OCI-LY3 (cell line): ENCODE results near the gene ACTL9.

Experiments used
- CTCF ChIP-seq: fragments of 200-600, 300-600 bp; sonication (generic); IDR thresholded peaks from 2 replicates; pipeline ENCODE4 v1.5.1; 2014; ENCODE audit warnings: antibody characterized with exemption, low read length, low read depth
- EZH2phosphoT487 ChIP-seq: fragments of 200-600 bp; shearing (Covaris generic); IDR thresholded peaks from 2 replicates; pipeline ENCODE4 v1.6.1; 2018; ENCODE audit warnings: antibody characterized with exemption, mixed run types, low read depth

- TF ChIP-seq EZH2phosphoT487 = no peak
- no peak for TF ChIP-seq CTCF
Measured at GRCh38 chr19:8678244-8678807, 20.3 kb downstream of the ACTL9 start.
